Muscle of leg (tissue), 9 donors: Measurements from ENCODE around the gene STAM2. TPM values are rescaled to one million over a fixed set of nuclear protein-coding genes. Genes with fewer than 3 reads are reported as not detected.

ENCODE experiments used
- polyA plus RNA-seq, 8 donors: library from polyadenylated mRNA; unstranded; fragments of 120-200 nt; gene quantifications; one replicate each; pipeline versions ENCODE4 v1.2.1 to v1.2.3, GENCODE V29; 2013; ENCODE audit warnings: inconsistent platforms in 1 of 8, low replicate concordance in 1 of 8; ENCODE audit not compliant: insufficient read length in 8 of 8, insufficient read depth in 1 of 8
- total RNA-seq: library from RNA; stranded (reverse); fragments of 120-200 nt; gene quantifications from one replicate; pipeline ENCODE4 v1.2.4, GENCODE V29; 2013

The STAM2 gene
- total and polyA plus RNA-seq, 9 donors = 15.3 to 29.5 (median 19.5) TPM

Other genes with a start within 250 kb of the STAM2 start
- gene CACNB4, start 76.7 kb downstream of the STAM2 start, total RNA-seq = 7.2 TPM
- 1 to 10 TPM; 3.1 to 6.9 (median 4.2) TPM for gene CACNB4, start 76.7 kb downstream of the STAM2 start, polyA plus RNA-seq
- 24.1 TPM for gene FMNL2, start 159.4 kb upstream of the STAM2 start, total RNA-seq
- gene FMNL2, start 159.4 kb upstream of the STAM2 start, polyA plus RNA-seq = 10 to 100 TPM; 21.5 to 36.1 (median 24.4) TPM